HG03045 (cell line): ENCODE measurements around the gene DCDC2B.
"Not testable (repeated sequence)": the region's sequence is repeated elsewhere in the genome, so short reads cannot be mapped to it uniquely, and the experiment has no call there.

Experiments used
- ATAC-seq: cut with Tn5 transposase; IDR thresholded peaks from one replicate; pipeline ENCODE4 v1.9.1; 2021; ENCODE audit warnings: mild to moderate bottlenecking, moderate library complexity; ENCODE audit not compliant: unreplicated experiment

Gene DCDC2B

GRCh38 chr1:32208891-32209328 is at the start of gene DCDC2B:
DCDC2B (plus strand) TSS chr1:32209089; CDS start chr1:32209094, 5 bp downstream.
- ATAC-seq: no peak

GRCh38 chr1:32159189-32159588 is 49.7 kb upstream of the DCDC2B start:
- ATAC-seq: no peak

DNA sequence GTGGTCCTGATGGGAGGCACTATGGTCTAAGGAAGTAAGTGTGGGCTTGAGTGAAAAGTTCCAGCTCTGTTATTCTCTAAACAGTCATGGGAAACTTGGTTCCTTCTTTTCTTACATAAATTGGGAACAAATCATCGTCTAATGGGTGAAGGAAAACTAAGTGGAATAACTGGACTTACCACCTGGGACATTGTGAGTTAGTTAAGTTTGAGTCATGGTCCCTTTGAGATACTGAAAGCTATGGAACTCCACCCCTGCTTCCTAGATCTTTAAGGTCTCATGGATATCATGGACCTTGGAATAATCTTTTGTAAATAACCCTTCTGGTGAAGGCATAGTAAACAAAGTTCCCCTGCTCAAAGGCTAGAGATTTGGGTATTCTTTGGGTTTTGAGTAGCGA is 45.5 kb upstream of the DCDC2B start:
- ATAC-seq: no peak

GRCh38 chr1:32165633-32166032 is 43.3 kb upstream of the DCDC2B start:
- not testable (repeated sequence) for ATAC-seq

DNA sequence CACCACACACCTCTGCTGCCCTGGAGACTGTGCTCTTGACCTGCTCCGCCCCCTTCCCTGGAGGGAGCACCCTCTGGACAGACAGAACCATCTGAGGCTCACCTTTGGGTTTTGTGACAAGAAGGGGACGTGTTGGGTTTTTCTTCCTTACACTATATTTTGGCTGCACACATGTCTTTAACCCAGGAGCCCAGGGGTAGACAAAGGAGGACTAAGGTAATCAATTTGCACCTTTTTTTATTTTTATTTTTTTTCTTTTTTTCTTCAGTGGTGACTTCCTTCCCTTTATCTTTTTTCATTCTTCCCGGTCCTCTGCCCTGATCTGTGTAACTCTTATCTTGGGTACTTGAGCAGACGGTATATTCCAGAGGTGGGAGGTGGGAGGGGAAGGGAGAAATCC is 37.9 kb upstream of the DCDC2B start:
- no peak for ATAC-seq

DNA sequence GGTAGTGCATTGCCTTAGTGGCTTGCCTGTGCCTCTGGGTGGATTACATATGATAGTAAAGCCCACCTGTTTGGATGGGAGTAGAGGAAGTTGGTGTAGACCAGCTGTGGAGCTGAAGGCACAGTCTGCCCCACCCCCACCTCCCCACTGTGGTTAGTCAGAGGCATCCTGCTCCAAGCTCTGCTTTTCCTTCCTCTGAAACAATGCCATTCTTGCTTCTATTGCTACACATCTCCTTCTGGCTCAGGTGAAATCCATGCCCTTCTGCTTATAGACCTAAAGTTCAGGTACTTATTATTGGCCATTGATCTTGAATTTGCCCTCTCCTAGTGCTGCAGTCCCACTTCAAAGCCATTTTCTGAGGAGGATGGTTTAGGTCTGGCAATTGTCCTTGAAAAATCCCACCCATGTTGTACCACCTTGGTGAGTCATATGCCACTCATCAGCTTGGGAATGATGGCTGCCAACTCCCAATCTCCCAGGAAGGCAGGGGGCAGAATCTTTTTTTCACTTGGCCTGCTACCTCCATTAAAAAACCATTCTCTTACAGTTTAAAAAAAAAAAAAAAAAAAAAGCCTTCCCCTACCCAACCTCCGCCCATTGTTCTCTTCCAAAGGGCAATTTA is 36.2 kb upstream of the DCDC2B start:
- ATAC-seq: no peak

GRCh38 chr1:32178380-32179192 is 30.3 kb upstream of the DCDC2B start:
- ATAC-seq: no peak

GRCh38 chr1:32179193-32179442 is 29.8 kb upstream of the DCDC2B start:
- ATAC-seq: no peak

GRCh38 chr1:32179443-32180185 is 29.3 kb upstream of the DCDC2B start, which contains the start of gene TXLNA:
TXLNA (plus strand) TSS chr1:32179675; CDS start chr1:32180346, 671 bp downstream.
- ATAC-seq: peak; percentile 84

GRCh38 chr1:32180186-32181060 is 28.5 kb upstream of the DCDC2B start:
- peak; percentile 15 for ATAC-seq

DNA sequence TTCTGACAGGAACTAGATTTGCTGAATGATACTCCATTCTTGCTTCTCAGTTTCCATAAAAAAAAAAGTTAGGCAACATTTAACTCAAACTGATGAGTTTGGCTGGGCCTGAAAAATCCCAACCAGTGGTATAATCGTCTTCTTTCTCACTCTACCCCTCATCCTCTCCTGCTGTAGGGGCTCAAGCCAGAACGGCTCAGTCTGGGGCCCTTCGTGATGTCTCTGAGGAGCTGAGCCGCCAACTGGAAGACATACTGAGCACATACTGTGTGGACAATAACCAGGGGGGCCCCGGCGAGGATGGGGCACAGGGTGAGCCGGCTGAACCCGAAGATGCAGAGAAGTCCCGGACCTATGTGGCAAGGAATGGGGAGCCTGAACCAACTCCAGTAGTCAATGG is 27.8 kb upstream of the DCDC2B start:
- ATAC-seq: no peak

GRCh38 chr1:32181563-32181962 is 27.3 kb upstream of the DCDC2B start:
- no peak for ATAC-seq

GRCh38 chr1:32182060-32182459 is 26.8 kb upstream of the DCDC2B start:
- ATAC-seq: no peak

DNA sequence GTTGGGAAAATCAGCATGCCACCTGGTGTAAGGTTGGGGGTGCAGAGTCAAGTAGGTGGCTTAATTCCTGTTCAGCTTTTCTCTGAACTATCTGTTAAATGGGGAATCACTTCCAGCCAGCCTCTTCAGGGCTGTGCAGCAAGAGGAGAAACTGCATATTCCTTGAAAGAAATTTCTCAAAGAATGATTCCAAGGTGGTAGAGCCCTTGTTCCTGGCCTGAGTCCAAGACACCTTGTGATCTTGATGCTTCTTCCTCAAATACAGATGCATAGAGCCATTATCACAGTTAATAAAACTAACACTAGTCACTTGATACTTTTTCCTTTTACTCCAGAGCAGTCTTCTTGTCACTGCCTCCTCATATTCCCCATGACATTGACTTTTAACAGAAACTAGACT is 24.2 kb upstream of the DCDC2B start:
- no peak for ATAC-seq

DNA sequence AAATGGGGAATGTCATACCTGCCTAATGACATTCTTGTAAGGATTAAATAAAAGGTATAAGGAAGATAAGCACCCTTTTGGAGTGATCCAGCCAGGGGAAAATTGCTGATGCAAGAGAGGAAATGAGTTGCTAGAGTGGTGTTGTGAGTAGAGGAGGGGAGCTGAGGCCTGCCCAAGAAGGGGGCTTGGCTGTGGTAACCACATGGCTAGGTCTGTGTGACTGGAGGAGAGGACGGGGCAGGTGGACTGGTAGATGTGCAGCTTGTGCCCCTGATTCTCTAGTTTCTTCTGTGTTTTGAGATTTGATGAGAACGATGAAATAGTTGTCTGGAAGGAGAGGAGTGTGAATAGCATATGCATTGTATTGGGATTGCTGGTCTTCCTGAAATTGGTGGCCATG is 22.8 kb upstream of the DCDC2B start:
- ATAC-seq: no peak

DNA sequence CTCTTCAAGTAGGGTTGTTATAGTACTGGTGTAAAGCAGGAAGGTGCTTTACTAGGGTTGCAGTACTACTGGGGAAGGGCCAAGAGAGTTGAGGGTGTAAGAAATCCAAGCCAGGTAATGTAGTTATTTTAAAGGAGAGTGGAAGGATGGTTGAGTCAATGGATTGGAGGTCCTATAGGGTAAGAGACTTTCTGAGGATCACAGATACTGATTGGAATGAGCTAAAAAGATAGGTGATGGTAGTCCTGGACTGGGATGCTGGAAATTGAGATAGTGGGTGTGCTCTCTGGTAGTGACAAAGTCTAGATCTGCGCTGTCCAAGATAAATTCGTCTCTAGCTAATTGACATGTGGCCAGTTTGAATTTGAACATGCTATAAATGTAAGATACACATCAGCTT is 22.4 kb upstream of the DCDC2B start:
- no peak for ATAC-seq

GRCh38 chr1:32187850-32188249 is 21.0 kb upstream of the DCDC2B start:
- ATAC-seq: no peak

DNA sequence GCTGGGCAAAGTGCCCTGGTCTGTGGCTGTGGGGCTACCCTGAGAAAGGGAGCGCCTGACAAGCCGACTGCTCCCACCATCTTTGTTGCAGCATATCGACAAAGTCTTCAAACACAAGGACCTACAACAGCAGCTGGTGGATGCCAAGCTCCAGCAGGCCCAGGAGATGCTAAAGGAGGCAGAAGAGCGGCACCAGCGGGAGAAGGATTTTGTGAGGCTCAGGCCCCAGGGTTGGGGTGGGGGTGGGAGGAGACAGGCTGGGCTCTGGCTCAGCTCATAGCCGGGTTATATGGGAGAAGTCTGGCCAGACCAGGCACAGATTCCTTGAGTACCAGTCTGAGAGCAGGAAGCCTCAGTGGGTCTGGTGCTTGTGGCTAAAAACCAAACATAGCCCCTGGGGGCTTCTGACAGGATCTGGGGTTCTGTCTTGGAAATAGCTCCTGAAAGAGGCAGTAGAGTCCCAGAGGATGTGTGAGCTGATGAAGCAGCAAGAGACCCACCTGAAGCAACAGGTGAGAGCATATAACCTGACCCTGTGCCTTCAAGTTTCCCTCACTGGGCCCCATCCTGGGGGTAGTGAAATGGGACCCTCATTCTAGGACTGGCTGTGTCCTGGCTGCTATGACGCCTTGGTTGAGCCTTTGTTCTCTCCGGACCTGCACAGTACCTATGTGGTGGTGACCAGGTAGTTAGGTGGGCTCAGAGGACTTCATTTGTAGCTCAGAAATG is 16.5 kb upstream of the DCDC2B start:
- no peak for ATAC-seq

GRCh38 chr1:32194984-32195383 is 13.9 kb upstream of the DCDC2B start:
- no peak for ATAC-seq

DNA sequence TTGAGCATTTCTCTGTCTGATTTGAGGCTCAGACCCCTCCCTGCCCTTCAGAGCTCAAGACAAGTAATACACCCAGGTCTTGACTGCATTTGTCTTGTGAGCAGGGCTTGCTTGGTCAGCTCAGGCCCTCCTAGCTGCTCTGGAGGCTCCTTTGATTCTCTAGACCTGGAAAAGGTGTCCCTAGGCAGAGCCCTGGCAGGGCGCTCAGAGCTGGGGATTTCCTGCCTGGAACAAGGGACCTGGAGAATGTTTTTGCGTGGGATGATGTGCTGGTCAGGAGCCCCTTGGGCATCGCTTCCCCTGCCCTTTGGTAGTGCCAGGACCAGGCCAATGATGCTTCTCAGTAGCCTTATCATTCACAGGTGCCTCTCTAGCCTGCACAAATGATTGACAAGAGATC is 13.4 kb upstream of the DCDC2B start:
- no peak for ATAC-seq
